ENCODE data around the gene ADAMTS17. TPM values are rescaled to one million over a fixed set of nuclear protein-coding genes. Genes with fewer than 3 reads are reported as not detected.

Gene ADAMTS17
- total and polyA plus RNA-seq, 4 donors: 0.28 to 46.9 (median 9.1) TPM

GRCh38 chr15:100099976-100100375 lies 241.8 kb downstream of the ADAMTS17 start:
- H3K27me3 ChIP-seq (ENCODE audit: control insufficient read depth in 4 of 4, insufficient read depth in 4 of 4, low read length in 3 of 4): no peaks in the 10 kb centered on the region
- no peaks in the 10 kb centered on the region for H3K9me3 ChIP-seq (ENCODE audit: control insufficient read depth in 4 of 4, low read length in 3 of 4)
- no peak overlapping the region for H3K4me3 ChIP-seq (ENCODE audit: low read depth in 1 of 3, low read length in 3 of 3)
- H3K4me1 ChIP-seq (ENCODE audit: control insufficient read depth in 4 of 4, insufficient read depth in 4 of 4, low read length in 3 of 4): no peaks in the 10 kb centered on the region
- 84% methylated on average over 12 of the region's 12 CpGs for WGBS
- no peak overlapping the region for H3K9ac ChIP-seq (ENCODE audit: low read depth in 1 of 2, low read length in 2 of 2)
- peaks cover 0 to 8% (median 0%) of the 10 kb centered on the region in 4 donors for H3K36me3 ChIP-seq (ENCODE audit: control insufficient read depth in 4 of 4, insufficient read depth in 3 of 4, low read depth in 1 of 4, low read length in 3 of 4)
- DNase-seq (ENCODE audit: low spot score): no peak
- TF ChIP-seq YY1 (IDR thresholded peaks at IDR 0.05) (no peak), GABPA (IDR thresholded peaks at IDR 0.05 in 1 of 2, conservative IDR thresholded peaks at IDR 0.05 in 1 of 2) (no peak), HNF4G (IDR thresholded peaks at IDR 0.05) (no peak), HNF4A (conservative IDR thresholded peaks at IDR 0.05) (no peak), CTCF (IDR thresholded peaks at IDR 0.05; ENCODE audit: low read depth, low read length, missing input control) (no peak), JUND (IDR thresholded peaks at IDR 0.05) (no peak), TAF1 (conservative IDR thresholded peaks at IDR 0.05) (no peak), FOXA2 (IDR thresholded peaks at IDR 0.05) (no peak), EGR1 (IDR thresholded peaks at IDR 0.05; ENCODE audit: low read depth in 2 of 2) (no peak), FOXA1 (IDR thresholded peaks at IDR 0.05) (no peak), RXRA (IDR thresholded peaks at IDR 0.05) (no peak), SP1 (IDR thresholded peaks at IDR 0.05) (no peak), ZBTB33 (IDR thresholded peaks at IDR 0.05) (no peak), RAD21 (IDR thresholded peaks at IDR 0.05) (no peak), NR2F2 (IDR thresholded peaks at IDR 0.05) (no peak), ATF3 (IDR thresholded peaks at IDR 0.05) (no peak)
- TF ChIP-seq, protein P1, sequence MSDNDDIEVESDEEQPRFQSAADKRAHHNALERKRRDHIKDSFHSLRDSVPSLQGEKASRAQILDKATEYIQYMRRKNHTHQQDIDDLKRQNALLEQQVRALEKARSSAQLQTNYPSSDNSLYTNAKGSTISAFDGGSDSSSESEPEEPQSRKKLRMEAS (IDR thresholded peaks at IDR 0.05): no peak
- TF ChIP-seq, protein P2, sequence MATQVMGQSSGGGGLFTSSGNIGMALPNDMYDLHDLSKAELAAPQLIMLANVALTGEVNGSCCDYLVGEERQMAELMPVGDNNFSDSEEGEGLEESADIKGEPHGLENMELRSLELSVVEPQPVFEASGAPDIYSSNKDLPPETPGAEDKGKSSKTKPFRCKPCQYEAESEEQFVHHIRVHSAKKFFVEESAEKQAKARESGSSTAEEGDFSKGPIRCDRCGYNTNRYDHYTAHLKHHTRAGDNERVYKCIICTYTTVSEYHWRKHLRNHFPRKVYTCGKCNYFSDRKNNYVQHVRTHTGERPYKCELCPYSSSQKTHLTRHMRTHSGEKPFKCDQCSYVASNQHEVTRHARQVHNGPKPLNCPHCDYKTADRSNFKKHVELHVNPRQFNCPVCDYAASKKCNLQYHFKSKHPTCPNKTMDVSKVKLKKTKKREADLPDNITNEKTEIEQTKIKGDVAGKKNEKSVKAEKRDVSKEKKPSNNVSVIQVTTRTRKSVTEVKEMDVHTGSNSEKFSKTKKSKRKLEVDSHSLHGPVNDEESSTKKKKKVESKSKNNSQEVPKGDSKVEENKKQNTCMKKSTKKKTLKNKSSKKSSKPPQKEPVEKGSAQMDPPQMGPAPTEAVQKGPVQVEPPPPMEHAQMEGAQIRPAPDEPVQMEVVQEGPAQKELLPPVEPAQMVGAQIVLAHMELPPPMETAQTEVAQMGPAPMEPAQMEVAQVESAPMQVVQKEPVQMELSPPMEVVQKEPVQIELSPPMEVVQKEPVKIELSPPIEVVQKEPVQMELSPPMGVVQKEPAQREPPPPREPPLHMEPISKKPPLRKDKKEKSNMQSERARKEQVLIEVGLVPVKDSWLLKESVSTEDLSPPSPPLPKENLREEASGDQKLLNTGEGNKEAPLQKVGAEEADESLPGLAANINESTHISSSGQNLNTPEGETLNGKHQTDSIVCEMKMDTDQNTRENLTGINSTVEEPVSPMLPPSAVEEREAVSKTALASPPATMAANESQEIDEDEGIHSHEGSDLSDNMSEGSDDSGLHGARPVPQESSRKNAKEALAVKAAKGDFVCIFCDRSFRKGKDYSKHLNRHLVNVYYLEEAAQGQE (IDR thresholded peaks at IDR 0.05): no peak
- H3K27ac ChIP-seq (ENCODE audit: low read depth in 1 of 2, low read length in 2 of 2): no peak overlapping the region
